ENCODE results near the gene HCN3. TPM values are rescaled to one million over a fixed set of nuclear protein-coding genes. Genes with fewer than 3 reads are reported as not detected.

HCN3 gene
- total and polyA plus RNA-seq, 2 of the 13 experiments (the other 11 are each of a cell fraction or from before 2014, with no cell fraction given): 2.4 to 10.2 TPM

- TF ChIP-seq KAT2B (IDR thresholded peaks at IDR 0.05; ENCODE audit: borderline replicate concordance, low read depth, low read length) (no peak), RFXANK (CRISPR knock-in tag; IDR thresholded peaks at IDR 0.05) (no peak), ZNF335 (CRISPR knock-in tag; IDR thresholded peaks at IDR 0.05) (no peak; the same call in 1 of the 2 replicates), ZNF747 (CRISPR knock-in tag; IDR thresholded peaks at IDR 0.05; ENCODE audit: borderline replicate concordance) (0 out of 2 replicates have a peak, but pooled peaks have one; percentile 30), ZNF768 (CRISPR knock-in tag; IDR thresholded peaks at IDR 0.05) (peak; percentile 79), SRY (CRISPR knock-in tag; IDR thresholded peaks at IDR 0.05) (no peak; the same call in 1 of the 2 replicates), ZSCAN30 (CRISPR knock-in tag; IDR thresholded peaks at IDR 0.05) (no peak), ZNF180 (CRISPR knock-in tag; IDR thresholded peaks at IDR 0.05; ENCODE audit: borderline replicate concordance, low read depth) (no peak), AKNA (CRISPR knock-in tag; IDR thresholded peaks at IDR 0.05; ENCODE audit: borderline replicate concordance) (no peak), ZNF598 (CRISPR knock-in tag; IDR thresholded peaks at IDR 0.05; ENCODE audit: borderline replicate concordance) (peak; percentile 53; the same call in 1 of the 2 replicates), NFYC (CRISPR knock-in tag; IDR thresholded peaks at IDR 0.05) (peak; percentile 75), MAX (IDR thresholded peaks at IDR 0.05) (peak; percentile 82), DR1 (CRISPR knock-in tag; IDR thresholded peaks at IDR 0.05) (peak; percentile 82; the same call in 1 of the 2 replicates), ZNF260 (CRISPR knock-in tag; IDR thresholded peaks at IDR 0.05; ENCODE audit: borderline replicate concordance, low read depth) (no peak), DBP (CRISPR knock-in tag; IDR thresholded peaks at IDR 0.05; ENCODE audit: not compliant biosample characterization) (no peak)
- TF ChIP-seq, protein P1, sequence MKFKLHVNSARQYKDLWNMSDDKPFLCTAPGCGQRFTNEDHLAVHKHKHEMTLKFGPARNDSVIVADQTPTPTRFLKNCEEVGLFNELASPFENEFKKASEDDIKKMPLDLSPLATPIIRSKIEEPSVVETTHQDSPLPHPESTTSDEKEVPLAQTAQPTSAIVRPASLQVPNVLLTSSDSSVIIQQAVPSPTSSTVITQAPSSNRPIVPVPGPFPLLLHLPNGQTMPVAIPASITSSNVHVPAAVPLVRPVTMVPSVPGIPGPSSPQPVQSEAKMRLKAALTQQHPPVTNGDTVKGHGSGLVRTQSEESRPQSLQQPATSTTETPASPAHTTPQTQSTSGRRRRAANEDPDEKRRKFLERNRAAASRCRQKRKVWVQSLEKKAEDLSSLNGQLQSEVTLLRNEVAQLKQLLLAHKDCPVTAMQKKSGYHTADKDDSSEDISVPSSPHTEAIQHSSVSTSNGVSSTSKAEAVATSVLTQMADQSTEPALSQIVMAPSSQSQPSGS (CRISPR knock-in tag; IDR thresholded peaks at IDR 0.05): peak; percentile 61; the same call in 1 of the 2 replicates
- TF ChIP-seq, protein P2, sequence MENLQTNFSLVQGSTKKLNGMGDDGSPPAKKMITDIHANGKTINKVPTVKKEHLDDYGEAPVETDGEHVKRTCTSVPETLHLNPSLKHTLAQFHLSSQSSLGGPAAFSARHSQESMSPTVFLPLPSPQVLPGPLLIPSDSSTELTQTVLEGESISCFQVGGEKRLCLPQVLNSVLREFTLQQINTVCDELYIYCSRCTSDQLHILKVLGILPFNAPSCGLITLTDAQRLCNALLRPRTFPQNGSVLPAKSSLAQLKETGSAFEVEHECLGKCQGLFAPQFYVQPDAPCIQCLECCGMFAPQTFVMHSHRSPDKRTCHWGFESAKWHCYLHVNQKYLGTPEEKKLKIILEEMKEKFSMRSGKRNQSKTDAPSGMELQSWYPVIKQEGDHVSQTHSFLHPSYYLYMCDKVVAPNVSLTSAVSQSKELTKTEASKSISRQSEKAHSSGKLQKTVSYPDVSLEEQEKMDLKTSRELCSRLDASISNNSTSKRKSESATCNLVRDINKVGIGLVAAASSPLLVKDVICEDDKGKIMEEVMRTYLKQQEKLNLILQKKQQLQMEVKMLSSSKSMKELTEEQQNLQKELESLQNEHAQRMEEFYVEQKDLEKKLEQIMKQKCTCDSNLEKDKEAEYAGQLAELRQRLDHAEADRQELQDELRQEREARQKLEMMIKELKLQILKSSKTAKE (CRISPR knock-in tag; IDR thresholded peaks at IDR 0.05; ENCODE audit: borderline replicate concordance): 0 out of 2 replicates have a peak, but pooled peaks have one; percentile 16
- TF ChIP-seq, protein P3, sequence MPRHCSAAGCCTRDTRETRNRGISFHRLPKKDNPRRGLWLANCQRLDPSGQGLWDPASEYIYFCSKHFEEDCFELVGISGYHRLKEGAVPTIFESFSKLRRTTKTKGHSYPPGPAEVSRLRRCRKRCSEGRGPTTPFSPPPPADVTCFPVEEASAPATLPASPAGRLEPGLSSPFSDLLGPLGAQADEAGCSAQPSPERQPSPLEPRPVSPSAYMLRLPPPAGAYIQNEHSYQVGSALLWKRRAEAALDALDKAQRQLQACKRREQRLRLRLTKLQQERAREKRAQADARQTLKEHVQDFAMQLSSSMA (CRISPR knock-in tag; IDR thresholded peaks at IDR 0.05): 0 out of 2 replicates have a peak, but pooled peaks have one; percentile 31
Measured at GRCh38 chr1:155261852-155262673, 15.2 kb upstream of the HCN3 start, which contains the start of gene SCAMP3 (continued).
